WTC11 (cell line): ENCODE measurements around the gene MFSD11.

Source experiments
- AFF4 ChIP-seq: sonication (generic); formaldehyde crosslinking; IDR thresholded peaks from 2 replicates; pipeline ENCODE4 v1.8.1; 2023; ENCODE audit warnings: mild to moderate bottlenecking, missing genetic modification reagents, borderline replicate concordance
- CREM ChIP-seq: sonication (generic); formaldehyde crosslinking; IDR thresholded peaks from 2 replicates; pipeline ENCODE4 v1.8.1; 2022; ENCODE audit warnings: mild to moderate bottlenecking, missing genetic modification reagents, moderate library complexity
- CTCF ChIP-seq: fragments of 200-600 bp; IDR thresholded peaks from 2 replicates; pipeline ENCODE4 v1.8.0; 2022; ENCODE audit warnings: antibody characterized with exemption
- E2F4 ChIP-seq: sonication (generic); formaldehyde crosslinking; IDR thresholded peaks from 2 replicates; pipeline ENCODE4 v1.8.1; 2022; ENCODE audit warnings: low read depth, mild to moderate bottlenecking, moderate library complexity, missing genetic modification reagents, borderline replicate concordance
- SMAD4 ChIP-seq: sonication (generic); formaldehyde crosslinking; IDR thresholded peaks from 2 replicates; pipeline ENCODE4 v1.8.0; 2022; ENCODE audit warnings: mild to moderate bottlenecking, missing genetic modification reagents
- TCF7 ChIP-seq: sonication (generic); formaldehyde crosslinking; IDR thresholded peaks from 2 replicates; pipeline ENCODE4 v1.8.0; 2022; ENCODE audit warnings: mild to moderate bottlenecking, low read depth, missing genetic modification reagents, moderate library complexity

GRCh38 chr17:76721463-76721862 lies 16.5 kb upstream of the MFSD11 start:
- no peak for TF ChIP-seq CTCF
- TF ChIP-seq E2F4 (CRISPR knock-in tag) = no peak
- no peak for TF ChIP-seq AFF4
- TF ChIP-seq TCF7 (CRISPR knock-in tag) = no peak
- no peak for TF ChIP-seq SMAD4 (CRISPR knock-in tag)
- TF ChIP-seq CREM (CRISPR knock-in tag) = no peak
